C4-2B (cell line): ENCODE data around the gene KCNMB3.

Source experiments
- CTCF ChIP-seq: fragments of 450-650 bp; conservative IDR thresholded peaks from 2 replicates; pipeline ENCODE4 v1.5.1; 2017; ENCODE audit warnings: mild to moderate bottlenecking
- ZFX ChIP-seq: fragments of 450-650 bp; IDR thresholded peaks from 2 replicates; pipeline ENCODE4 v1.6.1; 2017

GRCh38 chr3:179268400-179269051, 17.6 kb upstream of the KCNMB3 start:
- no peak for TF ChIP-seq CTCF
- no peak for TF ChIP-seq ZFX
